HG03575 (cell line): ENCODE results near the gene MYO1D.

Experiments used
- ATAC-seq: cut with Tn5 transposase; IDR thresholded peaks from one replicate; pipeline ENCODE4 v1.9.1; 2021; ENCODE audit not compliant: unreplicated experiment, insufficient number of reproducible peaks, low FRiP score; ENCODE audit errors: extremely low read depth

MYO1D gene

DNA sequence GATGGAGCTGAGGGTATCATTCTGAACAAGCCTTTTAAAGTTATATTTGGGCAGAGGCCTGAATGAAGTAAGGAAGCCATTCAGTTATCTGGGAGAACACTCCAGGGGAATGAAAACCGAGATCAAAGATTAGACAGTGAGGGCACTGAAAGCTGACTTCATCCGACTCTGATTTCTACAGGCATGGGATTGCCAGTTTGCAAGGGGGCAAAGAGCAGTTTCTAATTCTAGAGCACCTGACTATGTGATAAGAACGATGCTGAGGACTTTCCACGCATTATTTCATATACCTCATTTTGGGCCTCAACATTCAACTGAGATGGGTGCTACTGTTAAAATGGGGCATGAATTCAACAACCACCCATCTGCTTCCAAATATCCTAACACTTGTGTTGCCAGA, 254.4 kb downstream of the MYO1D start:
- ATAC-seq = no peak

DNA sequence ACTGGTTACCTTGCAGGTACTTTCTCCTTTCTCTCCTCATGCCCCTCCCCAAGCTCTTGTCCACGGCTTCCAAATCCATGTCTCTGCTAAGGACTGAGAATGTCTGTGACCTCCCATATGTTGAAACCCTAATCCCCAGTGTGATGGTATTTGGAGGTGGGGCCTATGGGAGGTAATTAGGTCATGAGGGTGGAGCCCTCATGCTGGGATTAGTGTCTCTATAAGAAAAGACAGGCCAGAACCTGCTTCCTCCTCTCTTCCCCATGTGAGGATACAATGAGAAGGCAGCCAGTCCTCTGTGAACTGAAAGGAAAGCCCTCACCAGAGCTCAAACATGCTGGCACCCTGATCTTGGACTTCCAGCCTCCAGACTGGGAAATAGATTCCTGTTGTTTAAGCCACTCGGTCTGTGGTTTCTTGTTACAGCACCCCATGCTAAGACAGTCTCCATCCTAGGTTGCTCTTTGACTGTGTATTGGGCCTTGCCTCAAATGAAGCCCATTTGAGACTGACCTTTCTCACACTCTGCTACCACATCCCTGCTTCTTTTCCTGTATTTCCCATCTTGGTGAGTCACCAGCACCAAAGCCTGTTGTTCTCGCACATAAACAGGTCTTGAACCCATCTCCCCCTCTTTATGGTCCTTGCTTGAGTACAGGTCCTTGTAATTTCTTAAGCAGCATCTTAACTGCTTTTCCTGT, 255.2 kb downstream of the MYO1D start:
- ATAC-seq = no peak

DNA sequence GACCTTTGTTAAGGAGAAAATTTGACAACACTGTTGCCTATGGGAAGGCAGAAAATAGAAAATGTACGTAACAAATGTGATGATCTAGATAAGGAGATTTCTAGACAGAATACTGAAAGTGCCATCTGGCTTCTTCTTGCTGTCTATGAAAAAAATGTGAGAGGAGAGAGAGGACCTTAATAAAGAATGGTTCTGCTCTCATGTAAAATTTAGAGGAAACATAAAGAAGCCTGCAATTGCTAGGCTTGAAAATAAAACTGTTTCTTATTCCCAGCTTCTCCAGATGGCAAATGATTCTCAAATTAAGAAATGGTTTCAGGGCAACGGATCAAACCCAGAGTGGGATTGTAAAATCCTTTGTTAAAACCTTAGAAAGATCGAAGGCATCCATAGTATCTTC, 261.6 kb downstream of the MYO1D start:
- ATAC-seq = no peak

DNA sequence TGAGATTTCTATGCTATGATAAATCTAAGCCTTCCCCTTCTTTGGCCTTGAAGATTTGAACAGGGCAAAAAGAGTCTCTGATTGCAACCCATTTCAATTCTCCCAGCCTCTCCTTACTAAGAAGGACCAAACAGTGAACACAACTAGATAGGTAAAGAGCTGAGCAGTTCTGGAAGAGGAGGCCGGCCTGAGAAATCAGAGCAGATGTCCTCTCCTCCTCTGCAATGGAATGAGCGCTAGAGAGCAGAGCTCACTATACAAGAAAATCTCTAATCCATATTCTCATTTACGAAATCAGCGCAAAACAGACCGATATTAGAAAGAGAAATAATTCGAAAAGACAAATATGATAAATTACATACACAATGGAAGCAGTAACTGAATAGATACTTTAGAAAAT, 266.0 kb downstream of the MYO1D start:
- no peak for ATAC-seq

DNA sequence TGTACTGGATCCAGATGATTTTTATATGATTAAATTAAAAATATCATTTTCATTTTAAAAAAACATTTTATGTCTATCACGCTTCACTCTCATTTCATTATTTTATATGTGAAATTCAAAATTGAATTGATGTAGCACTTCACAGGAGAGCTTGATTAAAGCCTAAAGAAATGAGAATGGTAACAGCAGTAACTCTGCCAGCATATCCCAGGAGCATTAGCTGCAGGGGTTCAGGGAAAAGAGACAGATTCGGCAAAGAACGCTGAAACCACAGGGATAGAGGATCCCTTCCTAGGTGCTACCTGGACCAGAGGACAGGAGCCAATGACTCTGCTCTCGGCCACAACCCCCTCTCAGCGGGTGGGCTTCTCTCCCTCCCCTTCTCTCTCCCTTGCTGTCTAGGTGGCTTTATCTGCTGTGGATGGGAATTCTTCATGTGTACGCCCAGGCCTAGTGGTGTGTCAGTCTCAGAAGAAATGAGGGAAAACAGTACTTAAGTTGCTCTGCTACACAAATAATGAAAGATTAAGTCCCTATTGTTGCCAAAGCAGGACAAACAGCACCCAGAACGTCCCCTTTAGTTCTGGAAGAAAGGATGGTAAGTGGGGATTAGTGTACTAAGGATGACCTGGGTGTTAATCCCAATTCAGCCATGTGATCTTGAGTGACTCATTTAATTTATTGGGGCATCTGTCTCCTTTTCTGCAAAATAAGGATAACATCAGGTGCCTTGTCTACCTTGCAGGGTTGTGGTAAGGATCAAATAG, 266.9 kb downstream of the MYO1D start:
- ATAC-seq = no peak

DNA sequence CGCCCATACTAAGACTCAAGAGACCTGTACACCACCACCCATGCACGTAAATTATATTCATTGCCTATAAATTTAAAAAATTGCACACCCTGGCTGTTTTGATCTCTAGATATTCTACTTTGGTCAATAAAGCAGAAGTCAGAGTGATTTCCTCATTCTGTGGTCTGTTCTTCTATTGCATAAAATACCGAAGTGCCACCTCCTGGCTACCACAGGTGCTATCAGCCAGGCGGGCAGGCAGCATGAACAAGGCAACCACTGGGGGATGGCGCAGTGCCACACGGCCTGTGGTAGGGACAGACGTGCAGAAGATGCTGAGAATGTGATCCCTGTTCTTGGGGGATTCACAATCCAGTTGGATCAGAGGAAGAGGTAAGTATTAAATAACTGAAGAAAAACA, 267.8 kb downstream of the MYO1D start:
- no peak for ATAC-seq

DNA sequence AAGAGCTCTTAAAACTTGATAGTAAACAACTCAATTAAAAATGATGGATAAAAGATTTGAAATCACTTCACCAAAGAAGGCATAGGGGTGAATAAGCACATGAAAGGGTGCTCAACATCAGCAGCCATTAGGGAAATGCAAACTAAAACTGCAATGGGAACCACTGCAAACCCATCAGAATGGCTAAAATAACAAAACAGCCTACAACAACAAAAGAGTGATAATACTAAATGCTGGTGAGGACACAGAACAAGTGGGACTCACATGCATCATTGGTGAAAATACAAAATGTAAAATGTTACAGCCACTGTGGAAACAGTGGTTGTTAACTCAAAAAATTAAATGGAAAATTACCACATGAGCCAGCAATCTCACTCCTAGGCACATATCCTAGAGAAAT, 268.7 kb downstream of the MYO1D start:
- ATAC-seq = no peak

DNA sequence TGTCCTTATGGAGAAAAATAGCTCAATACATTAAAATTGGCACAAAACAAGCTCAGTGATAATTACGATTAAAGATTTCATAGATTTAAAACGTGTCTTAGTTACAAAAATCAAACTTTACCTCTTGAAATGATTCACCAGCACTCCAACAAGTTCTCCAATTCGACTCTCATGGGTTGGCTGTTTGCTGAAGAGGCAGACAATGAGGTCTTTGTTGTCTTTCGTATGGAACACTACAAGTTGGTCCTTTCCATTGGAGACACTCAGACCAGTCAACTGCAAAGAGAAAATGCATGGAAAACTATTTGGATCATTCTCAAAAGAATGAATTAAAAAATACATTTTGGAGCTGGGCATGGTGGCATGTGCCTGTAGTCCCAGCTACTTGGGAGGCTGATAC, 272.0 kb downstream of the MYO1D start:
- no peak for ATAC-seq

DNA sequence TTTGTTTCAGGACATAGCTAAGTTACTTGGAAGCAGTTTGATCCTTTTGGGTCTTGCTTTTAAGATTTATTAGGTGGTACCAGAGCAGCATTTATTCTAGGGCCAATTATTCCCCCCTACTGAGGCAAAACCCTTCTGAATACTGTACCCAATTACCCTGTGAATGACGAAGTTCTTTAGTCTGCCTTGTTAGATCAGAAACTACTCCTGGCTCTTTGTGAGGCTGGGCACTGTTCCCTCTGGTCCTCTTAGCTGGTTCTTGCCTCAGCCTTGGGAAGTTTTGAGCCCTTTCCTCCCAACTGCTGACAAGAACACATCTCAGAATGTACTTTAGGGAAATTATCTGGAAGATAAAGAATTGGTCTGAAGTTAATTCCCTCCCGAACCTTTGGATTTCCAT, 274.5 kb downstream of the MYO1D start:
- ATAC-seq = no peak

DNA sequence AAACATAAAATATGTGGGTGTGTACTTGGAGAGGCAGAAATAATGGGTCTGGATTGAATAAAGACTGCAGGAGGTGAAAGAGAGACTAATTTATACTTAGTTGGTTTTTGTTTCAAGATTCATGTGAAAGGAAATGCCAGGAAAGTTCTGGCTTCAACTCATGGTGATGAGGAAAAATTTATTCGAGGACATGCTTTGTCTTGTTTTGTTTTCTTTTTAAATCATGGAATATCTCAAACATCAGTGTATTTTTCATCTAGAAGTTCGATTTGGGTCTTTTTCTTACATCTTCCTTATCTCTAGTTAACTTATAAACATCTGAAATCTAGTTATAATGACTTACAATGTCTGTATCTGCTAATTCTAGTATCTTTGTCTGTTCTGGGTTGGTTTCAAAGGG, 275.1 kb downstream of the MYO1D start:
- no peak for ATAC-seq

DNA sequence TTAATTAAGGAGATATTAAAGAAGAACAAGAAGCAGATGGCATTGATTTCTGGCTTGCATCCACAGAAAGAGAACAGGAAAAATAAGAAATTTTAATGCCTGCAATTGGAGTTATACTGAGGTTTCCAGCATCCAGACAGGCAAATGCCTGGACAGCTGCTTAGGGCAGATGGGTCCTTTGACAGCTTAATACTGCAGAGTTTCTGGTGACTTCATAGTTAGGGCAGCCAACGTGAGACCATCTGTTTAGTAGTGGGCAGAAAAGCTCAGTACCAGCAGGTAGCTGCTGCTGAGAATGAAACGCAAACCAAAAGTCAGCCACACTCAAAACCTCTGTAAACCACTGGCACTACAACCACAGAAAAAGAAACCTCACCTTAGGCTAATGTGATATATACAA, 280.3 kb downstream of the MYO1D start:
- ATAC-seq = no peak

DNA sequence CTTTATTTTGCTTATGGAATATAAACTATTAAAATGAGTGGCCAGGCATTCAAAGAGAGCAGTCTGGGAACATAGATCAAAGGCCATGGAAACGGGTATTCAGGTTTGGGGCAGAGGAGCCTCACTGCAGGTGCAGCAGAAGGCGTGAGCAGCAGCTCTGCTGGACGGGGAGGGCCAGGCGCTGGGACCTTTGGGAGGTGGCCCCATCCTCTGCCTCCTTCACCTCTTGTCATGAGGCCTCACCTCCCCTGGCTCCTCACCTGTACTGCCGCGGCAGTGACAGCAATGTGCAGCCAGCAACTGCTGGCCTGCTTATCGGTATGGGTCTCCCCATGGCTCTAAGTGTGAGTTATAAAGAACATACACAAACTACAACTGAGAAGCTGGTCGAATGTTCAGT, 280.7 kb downstream of the MYO1D start:
- ATAC-seq = no peak

DNA sequence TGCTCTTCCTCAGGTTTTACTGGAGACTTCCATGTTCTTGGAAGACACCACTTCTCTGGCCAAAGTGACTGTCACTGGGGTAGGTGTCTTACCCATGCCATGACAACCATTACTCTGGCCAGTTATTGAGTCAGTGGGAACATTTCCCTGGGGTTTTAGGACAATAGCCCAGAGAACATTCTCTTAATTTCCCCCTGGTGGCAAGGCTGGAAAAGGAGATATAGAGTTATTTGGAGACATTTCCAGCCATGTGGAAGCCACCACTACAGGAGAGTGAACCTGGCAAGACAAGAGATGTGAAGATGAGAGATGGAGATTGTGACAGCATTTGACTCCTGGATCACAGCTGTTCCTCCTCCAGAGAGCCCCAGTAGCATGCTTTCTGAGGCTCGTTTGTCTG, 283.9 kb downstream of the MYO1D start:
- no peak for ATAC-seq

DNA sequence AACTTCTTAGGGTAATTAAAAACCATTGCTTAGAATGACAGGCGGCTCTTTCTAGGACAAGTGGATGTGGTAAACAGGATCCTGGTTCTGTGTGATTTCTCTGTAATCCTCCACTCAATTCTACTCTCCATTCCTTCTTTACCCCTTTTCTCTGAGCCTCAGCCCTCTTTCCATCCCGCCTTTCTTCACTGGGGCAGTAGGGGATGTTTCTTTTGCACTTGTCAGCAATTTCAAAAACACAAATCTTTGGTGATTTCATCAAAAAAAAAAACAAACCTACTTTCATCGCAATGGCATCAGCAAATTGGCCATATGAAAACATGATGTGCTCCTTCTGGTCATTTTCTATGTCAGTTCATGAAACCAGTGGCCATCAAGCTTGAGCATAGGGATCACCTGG, 285.5 kb downstream of the MYO1D start:
- no peak for ATAC-seq

DNA sequence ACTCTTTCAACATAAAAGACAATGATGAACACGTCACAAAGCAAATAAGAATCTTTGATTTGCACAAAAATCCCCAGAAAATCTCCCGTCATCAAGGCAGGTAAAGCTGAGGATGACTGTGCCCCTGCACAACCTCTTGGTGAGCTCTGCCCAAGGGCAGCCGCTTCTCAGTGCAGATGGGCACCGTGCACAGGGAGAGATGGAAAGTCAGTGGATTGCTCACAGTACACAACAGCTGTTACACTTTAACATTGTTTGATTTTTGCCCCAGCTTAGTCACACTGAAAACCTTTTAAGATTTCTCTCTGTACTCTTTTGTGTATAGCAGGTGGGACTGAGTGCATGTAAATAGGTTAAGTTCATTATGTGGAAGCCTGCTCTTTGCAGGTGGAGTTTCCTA, 285.9 kb downstream of the MYO1D start:
- ATAC-seq = no peak

DNA sequence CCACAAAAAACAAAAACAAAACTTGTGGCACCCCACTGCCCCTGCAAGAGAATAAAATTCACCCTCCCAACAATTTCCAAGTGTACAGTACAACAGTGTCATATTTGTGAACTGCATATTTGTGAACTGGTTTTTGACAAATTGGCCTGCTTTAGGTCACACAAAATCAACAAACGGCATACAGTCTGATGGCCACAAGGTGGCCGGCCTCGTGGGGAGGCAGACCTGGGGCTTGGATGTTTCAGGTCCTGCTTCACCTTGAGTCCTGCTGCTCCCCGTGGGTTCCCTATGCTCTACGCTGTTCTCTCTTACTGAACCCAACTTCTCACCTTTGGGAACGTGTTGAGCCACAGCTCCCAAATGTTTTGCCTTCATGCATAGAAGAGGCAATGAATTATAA, 287.9 kb downstream of the MYO1D start:
- ATAC-seq = no peak

DNA sequence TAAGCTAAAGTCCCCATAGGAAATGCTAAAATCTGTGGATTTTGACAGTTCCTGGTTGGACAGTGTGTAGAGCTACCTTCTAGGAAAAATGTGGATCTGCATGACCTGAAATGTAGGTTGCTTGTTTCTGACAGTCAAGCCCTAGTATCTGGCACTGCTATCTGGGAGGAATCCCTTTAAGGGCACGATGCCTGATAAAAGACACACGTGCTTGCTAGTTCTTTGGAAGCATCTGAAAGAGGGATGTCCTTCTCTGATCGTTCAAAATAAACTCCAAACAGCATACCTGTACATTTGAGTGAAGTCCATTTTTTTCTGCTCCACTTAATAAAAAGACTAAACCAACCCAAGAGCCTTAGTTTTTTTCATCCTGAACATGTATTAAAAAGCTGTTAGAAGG, 288.8 kb downstream of the MYO1D start:
- no peak for ATAC-seq

DNA sequence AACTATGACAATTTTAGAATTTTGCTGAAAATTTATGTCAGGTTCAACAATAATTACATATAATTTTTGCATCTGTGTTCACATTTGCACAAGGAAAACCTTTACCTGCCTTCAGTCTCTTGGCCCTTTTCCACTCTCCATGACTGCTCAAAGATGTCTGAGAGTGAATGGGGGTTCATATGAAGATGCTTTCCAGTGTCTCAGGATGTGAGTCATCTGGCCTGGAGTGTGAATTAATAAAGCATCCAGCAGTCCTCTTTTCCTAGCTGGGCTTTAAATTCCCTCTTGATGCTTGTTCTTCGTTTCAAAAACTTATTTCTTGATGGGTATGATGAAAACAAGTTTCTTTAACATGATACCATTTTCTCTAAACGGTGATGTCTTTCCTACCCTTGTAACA, 290.3 kb downstream of the MYO1D start:
- no peak for ATAC-seq

DNA sequence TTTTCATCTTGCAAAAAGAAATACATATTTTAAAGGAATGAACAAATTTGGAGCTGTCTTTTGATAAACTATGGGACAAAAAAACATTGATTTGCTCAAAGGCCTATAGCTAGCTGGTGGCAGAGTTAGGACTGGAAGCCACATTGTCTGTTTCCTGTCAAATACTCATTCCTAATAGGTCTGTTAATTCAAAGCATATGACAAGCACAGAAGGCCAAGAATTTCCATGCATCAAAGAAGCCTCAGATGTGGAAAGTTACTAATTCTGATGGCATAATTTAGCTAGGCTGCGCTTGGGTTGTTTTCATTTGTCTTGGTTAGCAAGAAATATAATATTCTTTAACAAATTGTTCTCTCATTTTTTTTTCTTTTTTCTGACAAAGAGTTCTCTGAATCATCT, 292.1 kb downstream of the MYO1D start:
- ATAC-seq = no peak

DNA sequence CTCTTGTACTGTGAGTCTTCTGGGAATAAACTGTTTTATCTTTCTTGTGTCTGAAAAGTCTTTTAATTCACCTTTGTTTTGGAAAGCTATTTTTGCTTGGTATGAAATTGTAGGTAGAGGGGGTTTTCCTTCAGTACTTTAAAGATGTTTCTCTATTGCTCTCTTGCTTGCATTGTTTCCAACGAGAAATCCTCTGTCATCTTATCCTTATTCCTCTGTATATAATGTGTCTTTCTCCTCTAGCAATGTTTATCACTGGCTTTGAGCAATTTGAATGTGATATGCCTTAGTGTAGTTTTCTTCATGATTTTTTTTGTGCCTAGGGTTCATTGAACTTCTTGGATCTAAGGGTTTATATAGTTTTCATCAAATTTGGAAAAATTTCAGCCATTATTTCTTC, 293.9 kb downstream of the MYO1D start:
- no peak for ATAC-seq

DNA sequence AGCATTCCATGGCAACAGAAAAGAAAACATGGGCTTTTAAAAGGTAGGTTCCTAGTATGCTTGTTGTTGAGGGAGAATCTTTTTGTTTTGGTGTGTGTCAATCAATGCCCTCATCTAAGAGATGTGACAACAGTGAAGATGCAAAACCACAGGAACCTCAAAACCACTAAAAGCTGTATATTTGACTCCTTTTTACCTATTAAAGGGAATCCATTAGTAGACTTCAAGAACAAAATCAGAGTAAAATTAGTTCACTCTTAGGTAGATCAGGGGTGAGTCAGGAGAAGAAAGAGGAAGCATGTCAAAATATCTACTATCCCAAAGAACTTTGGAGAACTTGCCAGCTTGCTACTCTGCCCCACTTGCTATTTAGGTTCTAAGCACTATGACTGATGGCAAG, 301.1 kb downstream of the MYO1D start:
- ATAC-seq = no peak
